WTC11 (cell line): Measurements from ENCODE around the gene NKAIN2.

Source experiments
- ATF1 ChIP-seq: sonication (generic); formaldehyde crosslinking; IDR thresholded peaks from 2 replicates; pipeline ENCODE4 v1.8.1; 2023; ENCODE audit warnings: mild to moderate bottlenecking, moderate library complexity, missing genetic modification reagents
- CTCF ChIP-seq: fragments of 200-600 bp; IDR thresholded peaks from 2 replicates; pipeline ENCODE4 v1.8.0; 2022; ENCODE audit warnings: antibody characterized with exemption
- E2F4 ChIP-seq: sonication (generic); formaldehyde crosslinking; IDR thresholded peaks from 2 replicates; pipeline ENCODE4 v1.8.1; 2022; ENCODE audit warnings: low read depth, mild to moderate bottlenecking, moderate library complexity, missing genetic modification reagents, borderline replicate concordance
- E2F5 ChIP-seq: sonication (generic); formaldehyde crosslinking; IDR thresholded peaks from 2 replicates; pipeline ENCODE4 v1.8.1; 2022; ENCODE audit warnings: mild to moderate bottlenecking, moderate library complexity, missing genetic modification reagents
- ETV6 ChIP-seq: sonication (generic); formaldehyde crosslinking; IDR thresholded peaks from 2 replicates; pipeline ENCODE4 v1.8.1; 2022; ENCODE audit warnings: mild to moderate bottlenecking, missing genetic modification reagents
- GABPB1 ChIP-seq: sonication (generic); formaldehyde crosslinking; IDR thresholded peaks from 2 replicates; pipeline ENCODE4 v1.8.1; 2023; ENCODE audit warnings: mild to moderate bottlenecking, missing genetic modification reagents
- GTF2I ChIP-seq: fragments of 250-450 bp; sonication (Bioruptor Pico); conservative IDR thresholded peaks from 2 replicates; pipeline ENCODE4 v1.4.0; 2021; ENCODE audit warnings: mild to moderate bottlenecking
- IRF2 ChIP-seq: sonication (generic); formaldehyde crosslinking; IDR thresholded peaks from 2 replicates; pipeline ENCODE4 v1.8.0; 2022; ENCODE audit warnings: low read depth, missing genetic modification reagents, borderline replicate concordance
- JUN ChIP-seq: sonication (generic); formaldehyde crosslinking; IDR thresholded peaks from 2 replicates; pipeline ENCODE4 v1.8.0; 2023; ENCODE audit warnings: mild to moderate bottlenecking, missing genetic modification reagents
- TCF7 ChIP-seq: sonication (generic); formaldehyde crosslinking; IDR thresholded peaks from 2 replicates; pipeline ENCODE4 v1.8.0; 2022; ENCODE audit warnings: mild to moderate bottlenecking, low read depth, missing genetic modification reagents, moderate library complexity
- ZBTB21 ChIP-seq: sonication (generic); formaldehyde crosslinking; IDR thresholded peaks from 2 replicates; pipeline ENCODE4 v1.8.1; 2023; ENCODE audit warnings: mild to moderate bottlenecking, missing genetic modification reagents, borderline replicate concordance
- ZNF396 ChIP-seq: fragments of 250-450 bp; sonication (Bioruptor Pico); IDR thresholded peaks from 2 replicates; pipeline ENCODE4 v1.8.0; 2021; ENCODE audit warnings: mild to moderate bottlenecking, moderate library complexity, borderline replicate concordance

GRCh38 chr6:124233221-124233620, 429.6 kb downstream of the NKAIN2 start:
- TF ChIP-seq CTCF (no peak), ZNF396 (CRISPR knock-in tag) (no peak), GTF2I (CRISPR knock-in tag) (no peak), TCF7 (CRISPR knock-in tag) (no peak), ZBTB21 (no peak), JUN (CRISPR knock-in tag) (no peak), ATF1 (CRISPR knock-in tag) (no peak), E2F5 (no peak), E2F4 (CRISPR knock-in tag) (no peak), GABPB1 (CRISPR knock-in tag) (no peak), ETV6 (no peak), IRF2 (CRISPR knock-in tag) (no peak)
